ENCODE results near the gene IL17RB. TPM values are rescaled to one million over a fixed set of nuclear protein-coding genes. Genes with fewer than 3 reads are reported as not detected.

IL17RB gene
- total RNA-seq, 2 donors from 2014 or later: 6.2 to 8.4 TPM

- peaks cover 8% of the 10 kb centered on the region for H3K27me3 Mint-ChIP-seq (ENCODE audit: insufficient read depth)
- Histone ChIP-seq H3K27me3 (ENCODE audit: control insufficient read depth, insufficient read depth, low read length, poor library complexity, severe bottlenecking) (peaks cover 11% of the 10 kb centered on the region), H3K27ac (ENCODE audit: low read depth, low read length) (no peak overlapping the region), H3K36me3 (ENCODE audit: control insufficient read depth, insufficient read depth, low read length) (no peaks in the 10 kb centered on the region), H3K4me1 (ENCODE audit: control insufficient read depth, insufficient read depth, low read length) (no peaks in the 10 kb centered on the region), H3K9ac (ENCODE audit: extremely low read depth, low read length, poor library complexity, severe bottlenecking) (no peak overlapping the region), H3K9me3 (ENCODE audit: control insufficient read depth, low read length) (no peaks in the 10 kb centered on the region), H3K4me3 (ENCODE audit: low read length) (no peak overlapping the region)
- WGBS, 2 experiments (ENCODE audit: insufficient coverage in 1 of 2, insufficient read length in 1 of 2): 83 to 93% methylated on average over 2 to 5 of the region's 5 CpGs
- TF ChIP-seq, protein P1, sequence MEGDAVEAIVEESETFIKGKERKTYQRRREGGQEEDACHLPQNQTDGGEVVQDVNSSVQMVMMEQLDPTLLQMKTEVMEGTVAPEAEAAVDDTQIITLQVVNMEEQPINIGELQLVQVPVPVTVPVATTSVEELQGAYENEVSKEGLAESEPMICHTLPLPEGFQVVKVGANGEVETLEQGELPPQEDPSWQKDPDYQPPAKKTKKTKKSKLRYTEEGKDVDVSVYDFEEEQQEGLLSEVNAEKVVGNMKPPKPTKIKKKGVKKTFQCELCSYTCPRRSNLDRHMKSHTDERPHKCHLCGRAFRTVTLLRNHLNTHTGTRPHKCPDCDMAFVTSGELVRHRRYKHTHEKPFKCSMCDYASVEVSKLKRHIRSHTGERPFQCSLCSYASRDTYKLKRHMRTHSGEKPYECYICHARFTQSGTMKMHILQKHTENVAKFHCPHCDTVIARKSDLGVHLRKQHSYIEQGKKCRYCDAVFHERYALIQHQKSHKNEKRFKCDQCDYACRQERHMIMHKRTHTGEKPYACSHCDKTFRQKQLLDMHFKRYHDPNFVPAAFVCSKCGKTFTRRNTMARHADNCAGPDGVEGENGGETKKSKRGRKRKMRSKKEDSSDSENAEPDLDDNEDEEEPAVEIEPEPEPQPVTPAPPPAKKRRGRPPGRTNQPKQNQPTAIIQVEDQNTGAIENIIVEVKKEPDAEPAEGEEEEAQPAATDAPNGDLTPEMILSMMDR (conservative IDR thresholded peaks at IDR 0.05): no peak
- H3K36me3 Mint-ChIP-seq (ENCODE audit: low read depth): no peaks in the 10 kb centered on the region
- no peaks in the 10 kb centered on the region for H3K9me3 Mint-ChIP-seq
- DNase-seq: no peak
- no peak overlapping the region for H3K4me3 Mint-ChIP-seq
- H3K4me1 Mint-ChIP-seq: no peaks in the 10 kb centered on the region
- H3K27ac Mint-ChIP-seq: no peak overlapping the region
These were observed 56.3 kb downstream of the IL17RB start for GRCh38 chr3:53902711-53903110.

GRCh38 chr3:53913401-53913800 is 67.0 kb downstream of the IL17RB start:
- Histone ChIP-seq H3K36me3 (ENCODE audit: control insufficient read depth, insufficient read depth, low read length) (no peaks in the 10 kb centered on the region), H3K4me3 (ENCODE audit: low read length) (no peak overlapping the region), H3K9me3 (ENCODE audit: control insufficient read depth, low read length) (no peaks in the 10 kb centered on the region), H3K9ac (ENCODE audit: extremely low read depth, low read length, poor library complexity, severe bottlenecking) (no peak overlapping the region), H3K27ac (ENCODE audit: low read depth, low read length) (no peak overlapping the region), H3K27me3 (ENCODE audit: control insufficient read depth, insufficient read depth, low read length, poor library complexity, severe bottlenecking) (peaks cover 10% of the 10 kb centered on the region), H3K4me1 (ENCODE audit: control insufficient read depth, insufficient read depth, low read length) (no peaks in the 10 kb centered on the region)
- Mint-ChIP-seq H3K36me3 (ENCODE audit: low read depth) (no peaks in the 10 kb centered on the region), H3K27me3 (ENCODE audit: insufficient read depth) (peaks cover 16% of the 10 kb centered on the region), H3K9me3 (no peaks in the 10 kb centered on the region), H3K4me1 (no peaks in the 10 kb centered on the region), H3K4me3 (no peak overlapping the region), H3K27ac (no peak overlapping the region)
- 96 to 97% methylated on average over 3 to 8 of the region's 8 CpGs for WGBS, 2 experiments (ENCODE audit: insufficient coverage in 1 of 2, insufficient read length in 1 of 2)
- TF ChIP-seq, protein P1 (conservative IDR thresholded peaks at IDR 0.05): no peak
- no peak for DNase-seq

Other genes starting within 250 kb of the IL17RB start
- 10 to 100 TPM; 12.7 to 21.4 TPM for gene CHDH, start 149 bp upstream of the IL17RB start, total RNA-seq
- gene ACTR8, start 35.6 kb downstream of the IL17RB start, total RNA-seq: 10 to 100 TPM; 32.9 to 41.6 TPM
- 10 to 100 TPM; 47.0 to 47.1 TPM for gene SELENOK, start 45.3 kb downstream of the IL17RB start, total RNA-seq